Left ventricle myocardium inferior (tissue), 1 donor: ENCODE measurements around the gene VWA5B2. TPM values are rescaled to one million over a fixed set of nuclear protein-coding genes. Genes with fewer than 3 reads are reported as not detected.

Experiments used
- DNase-seq: peaks from one replicate; pipeline ENCODE4 v3.0.0-alpha.2; 2020
- H3K27ac ChIP-seq: fragments of 200-600 bp; replicated peaks from 2 replicates; pipeline ENCODE4 v1.8.0; 2021
- H3K27me3 ChIP-seq: fragments of 200-600 bp; 2 replicates; pipeline ENCODE4 v1.8.0; 2021; ENCODE audit warnings: low read depth
- H3K36me3 ChIP-seq: fragments of 200-600 bp; 2 replicates; pipeline ENCODE4 v1.8.0; 2021
- H3K4me1 ChIP-seq: fragments of 200-600 bp; 2 replicates; pipeline ENCODE4 v1.8.0; 2021
- H3K4me3 ChIP-seq: fragments of 200-600 bp; 2 replicates; pipeline ENCODE4 v1.8.0; 2021; ENCODE audit warnings: mild to moderate bottlenecking, moderate library complexity
- H3K9me3 ChIP-seq: fragments of 200-600 bp; replicated peaks from 2 replicates; pipeline ENCODE4 v1.8.0; 2021
- CTCF ChIP-seq: fragments of 200-600 bp; IDR thresholded peaks from 2 replicates; pipeline ENCODE4 v1.8.0; 2021; ENCODE audit warnings: antibody characterized with exemption, mild to moderate bottlenecking, borderline replicate concordance
- intact Hi-C: fragments of 100-400 bp; cut with micrococcal nuclease; formaldehyde crosslinking; loops from one replicate; pipeline ENCODE4 v1.11.0; 2022
- total RNA-seq: library from RNA; stranded (reverse); fragmentation: NEBNext Ultra II Directional; extraction: Animal tissue kit (Norgen Biotek cat#: 25700); gene quantifications from one replicate; pipeline ENCODE4 v1.2.1, GENCODE V29; 2021
- donor health status: DM: no; HTN: yes; CAD: no; lungs with severe emphysema.

VWA5B2 gene
- total RNA-seq, 1 donor from 2014 or later: not detected

- intact Hi-C loops: no loop called here
- H3K27ac ChIP-seq: no peak overlapping the region
- H3K4me1 ChIP-seq: peaks cover 2% of the 10 kb centered on the region
- H3K36me3 ChIP-seq: no peaks in the 10 kb centered on the region
- no peak for DNase-seq
- H3K27me3 ChIP-seq: peaks cover 82% of the 10 kb centered on the region
- no peak overlapping the region for H3K4me3 ChIP-seq
- no peaks in the 10 kb centered on the region for H3K9me3 ChIP-seq
- no peak for TF ChIP-seq CTCF
Measured at GRCh38 chr3:184223946-184224345, 5.4 kb upstream of the VWA5B2 start.

GRCh38 chr3:184227481-184227935, 1.9 kb upstream of the VWA5B2 start:
- Histone ChIP-seq H3K27ac (no peak overlapping the region), H3K36me3 (no peaks in the 10 kb centered on the region), H3K4me1 (peaks cover 23% of the 10 kb centered on the region), H3K9me3 (no peaks in the 10 kb centered on the region), H3K4me3 (no peak overlapping the region), H3K27me3 (peaks cover 91% of the 10 kb centered on the region)
- no peak for DNase-seq
- peak; percentile 80 for TF ChIP-seq CTCF
- intact Hi-C loops: no loop called here

- TF ChIP-seq CTCF: no peak
- Histone ChIP-seq H3K9me3 (no peaks in the 10 kb centered on the region), H3K27me3 (peaks cover 94% of the 10 kb centered on the region), H3K4me3 (peak overlapping the region; percentile 68), H3K4me1 (peaks cover 23% of the 10 kb centered on the region), H3K36me3 (no peaks in the 10 kb centered on the region), H3K27ac (no peak overlapping the region)
- intact Hi-C loops: no loop called here
- no peak for DNase-seq
Measured at GRCh38 chr3:184228376-184229137, 828 bp upstream of the VWA5B2 start.

- no peak for DNase-seq
- Histone ChIP-seq H3K4me3 (peak overlapping the region; percentile 68), H3K36me3 (no peaks in the 10 kb centered on the region), H3K27me3 (peaks cover 99% of the 10 kb centered on the region), H3K4me1 (peaks cover 23% of the 10 kb centered on the region), H3K27ac (no peak overlapping the region), H3K9me3 (no peaks in the 10 kb centered on the region)
- no peak for TF ChIP-seq CTCF
- intact Hi-C loops: no loop called here
Measured at GRCh38 chr3:184230081-184230602, 757 bp downstream of the VWA5B2 start.

GRCh38 chr3:184230603-184231528, 1.5 kb downstream of the VWA5B2 start:
- Histone ChIP-seq H3K36me3 (no peaks in the 10 kb centered on the region), H3K27me3 (peaks cover 94% of the 10 kb centered on the region), H3K27ac (no peak overlapping the region), H3K9me3 (no peaks in the 10 kb centered on the region), H3K4me1 (peaks cover 23% of the 10 kb centered on the region), H3K4me3 (peak overlapping the region; percentile 68)
- DNase-seq: no peak
- intact Hi-C loops: no loop called here
- no peak for TF ChIP-seq CTCF
